ENCODE measurements around the gene OPCML. TPM values are rescaled to one million over a fixed set of nuclear protein-coding genes. Genes with fewer than 3 reads are reported as not detected.

OPCML gene
- total RNA-seq, 1 experiment from 2014 or later = not detected

DNA sequence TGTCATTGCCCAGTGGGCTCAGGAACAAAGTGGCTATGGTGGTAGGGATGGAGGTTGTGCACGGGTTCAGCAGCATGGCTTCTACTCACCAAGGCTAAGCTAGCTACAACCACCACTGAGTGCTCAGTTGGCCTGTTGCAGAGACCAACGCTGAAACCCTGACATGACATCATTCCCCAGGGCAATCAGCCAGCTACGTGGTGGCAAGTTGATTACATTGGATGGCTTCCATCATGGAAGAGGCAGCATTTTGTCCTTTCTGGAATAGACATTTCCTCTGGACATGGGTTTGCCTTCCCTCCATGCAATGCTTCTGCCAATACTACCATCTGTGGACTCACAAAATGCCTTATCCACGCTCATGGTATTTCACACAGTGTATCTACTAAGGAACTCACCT lies 634.3 kb downstream of the OPCML start:
- BruUV-seq (replicated peaks) = no TSS peak
- no peak overlapping the region for H2AFZ ChIP-seq
- ChIA-PET POLR2A (ENCODE audit: unreplicated experiment) (no interaction called here), CTCF (no interaction called here)
- H3K27ac ChIP-seq = no peak overlapping the region
- intact Hi-C loops (cut with micrococcal nuclease; ENCODE audit: unreplicated experiment) = no loop called here
- H3K9me3 ChIP-seq (ENCODE audit: insufficient read depth, low read depth) = no peaks in the 10 kb centered on the region
- no peak overlapping the region for H3K4me3 ChIP-seq
- no peaks in the 10 kb centered on the region for H3K79me2 ChIP-seq (ENCODE audit: low read depth)
- no peaks in the 10 kb centered on the region for H3K4me1 ChIP-seq (replicated peaks; ENCODE audit: insufficient read depth)
- H3K36me3 ChIP-seq (ENCODE audit: low read depth) = no peaks in the 10 kb centered on the region
- H3K27me3 ChIP-seq (ENCODE audit: insufficient read depth, low read depth) = no peaks in the 10 kb centered on the region
- DNase-seq = no peak
- TF ChIP-seq, protein P1, sequence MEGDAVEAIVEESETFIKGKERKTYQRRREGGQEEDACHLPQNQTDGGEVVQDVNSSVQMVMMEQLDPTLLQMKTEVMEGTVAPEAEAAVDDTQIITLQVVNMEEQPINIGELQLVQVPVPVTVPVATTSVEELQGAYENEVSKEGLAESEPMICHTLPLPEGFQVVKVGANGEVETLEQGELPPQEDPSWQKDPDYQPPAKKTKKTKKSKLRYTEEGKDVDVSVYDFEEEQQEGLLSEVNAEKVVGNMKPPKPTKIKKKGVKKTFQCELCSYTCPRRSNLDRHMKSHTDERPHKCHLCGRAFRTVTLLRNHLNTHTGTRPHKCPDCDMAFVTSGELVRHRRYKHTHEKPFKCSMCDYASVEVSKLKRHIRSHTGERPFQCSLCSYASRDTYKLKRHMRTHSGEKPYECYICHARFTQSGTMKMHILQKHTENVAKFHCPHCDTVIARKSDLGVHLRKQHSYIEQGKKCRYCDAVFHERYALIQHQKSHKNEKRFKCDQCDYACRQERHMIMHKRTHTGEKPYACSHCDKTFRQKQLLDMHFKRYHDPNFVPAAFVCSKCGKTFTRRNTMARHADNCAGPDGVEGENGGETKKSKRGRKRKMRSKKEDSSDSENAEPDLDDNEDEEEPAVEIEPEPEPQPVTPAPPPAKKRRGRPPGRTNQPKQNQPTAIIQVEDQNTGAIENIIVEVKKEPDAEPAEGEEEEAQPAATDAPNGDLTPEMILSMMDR (conservative IDR thresholded peaks at IDR 0.05) = no peak
- no peak for TF ChIP-seq EZH2 (IDR thresholded peaks at IDR 0.05; ENCODE audit: low read depth)
- H3K9me2 ChIP-seq (ENCODE audit: insufficient read depth) = no peaks in the 10 kb centered on the region
- no peak overlapping the region for H3K4me2 ChIP-seq
- no peaks in the 10 kb centered on the region for H4K20me1 ChIP-seq (ENCODE audit: insufficient read depth)
- H3F3A ChIP-seq (ENCODE audit: insufficient read depth, low read depth) = no peaks in the 10 kb centered on the region

DNA sequence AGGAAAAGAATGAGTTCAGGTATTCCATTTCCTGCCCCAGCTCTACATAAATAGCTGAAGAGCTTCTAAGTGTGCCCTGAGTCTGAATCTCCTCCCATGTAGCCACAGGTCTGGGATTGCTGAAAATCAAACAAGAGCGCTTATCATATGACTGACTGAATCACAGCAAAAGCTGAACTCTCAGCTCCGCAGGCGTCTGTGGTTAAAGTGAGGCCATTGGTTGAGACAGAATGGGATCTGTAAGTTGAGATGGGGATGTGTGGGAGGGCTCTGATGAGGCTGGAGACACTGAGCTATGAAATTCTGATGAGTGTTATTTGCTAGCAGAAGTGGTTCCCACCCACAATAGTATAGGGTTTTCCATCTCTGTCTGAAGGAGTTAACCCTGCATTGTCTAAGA lies 637.0 kb downstream of the OPCML start:
- Histone ChIP-seq H3K4me3 (no peak overlapping the region), H3K9me2 (ENCODE audit: insufficient read depth) (no peaks in the 10 kb centered on the region), H2AFZ (no peak overlapping the region), H3K9me3 (ENCODE audit: insufficient read depth, low read depth) (no peaks in the 10 kb centered on the region), H3K27ac (no peak overlapping the region), H3K4me1 (replicated peaks; ENCODE audit: insufficient read depth) (no peaks in the 10 kb centered on the region), H3F3A (ENCODE audit: insufficient read depth, low read depth) (no peaks in the 10 kb centered on the region), H4K20me1 (ENCODE audit: insufficient read depth) (no peaks in the 10 kb centered on the region), H3K36me3 (ENCODE audit: low read depth) (no peaks in the 10 kb centered on the region), H3K4me2 (no peak overlapping the region), H3K27me3 (ENCODE audit: insufficient read depth, low read depth) (0 out of 2 replicates have a peak, but pooled peaks cover 11% of the 10 kb centered on the region), H3K79me2 (ENCODE audit: low read depth) (no peaks in the 10 kb centered on the region)
- POLR2A ChIA-PET (ENCODE audit: unreplicated experiment) = no interaction called here
- CTCF ChIA-PET = no interaction called here
- no peak for TF ChIP-seq EZH2 (IDR thresholded peaks at IDR 0.05; ENCODE audit: low read depth)
- TF ChIP-seq, protein P1 (conservative IDR thresholded peaks at IDR 0.05) = no peak
- no TSS peak for BruUV-seq (replicated peaks)
- DNase-seq = no peak
- intact Hi-C loops (cut with micrococcal nuclease; ENCODE audit: unreplicated experiment) = no loop called here

DNA sequence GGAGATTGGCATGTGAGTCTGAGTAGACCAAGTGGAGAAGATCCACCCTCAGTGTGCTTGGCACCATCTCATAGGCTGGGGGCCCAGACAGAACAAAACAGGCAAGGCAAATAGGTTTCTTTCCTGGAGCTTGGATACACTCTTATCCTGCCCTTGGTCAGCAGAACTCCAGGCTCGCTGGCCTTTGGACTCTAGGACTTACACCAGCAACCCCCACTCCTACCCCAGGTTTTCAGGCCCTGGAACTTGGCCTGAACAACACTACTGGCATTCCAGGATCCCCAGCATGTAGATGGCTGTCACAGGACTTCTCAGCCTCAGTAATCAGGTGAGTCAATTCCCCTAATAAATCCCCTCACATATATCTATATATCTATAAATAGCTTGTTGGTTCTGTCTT lies 637.7 kb downstream of the OPCML start:
- Histone ChIP-seq H4K20me1 (ENCODE audit: insufficient read depth) (no peaks in the 10 kb centered on the region), H3K9me3 (ENCODE audit: insufficient read depth, low read depth) (no peaks in the 10 kb centered on the region), H3F3A (ENCODE audit: insufficient read depth, low read depth) (no peaks in the 10 kb centered on the region), H3K4me1 (replicated peaks; ENCODE audit: insufficient read depth) (no peaks in the 10 kb centered on the region), H3K4me3 (no peak overlapping the region), H3K9me2 (ENCODE audit: insufficient read depth) (no peaks in the 10 kb centered on the region), H3K27ac (no peak overlapping the region), H2AFZ (no peak overlapping the region), H3K4me2 (no peak overlapping the region), H3K27me3 (ENCODE audit: insufficient read depth, low read depth) (0 out of 2 replicates have a peak, but pooled peaks cover 11% of the 10 kb centered on the region), H3K36me3 (ENCODE audit: low read depth) (no peaks in the 10 kb centered on the region), H3K79me2 (ENCODE audit: low read depth) (no peaks in the 10 kb centered on the region)
- intact Hi-C loops (cut with micrococcal nuclease; ENCODE audit: unreplicated experiment) = no loop called here
- BruUV-seq (replicated peaks) = no TSS peak
- DNase-seq = no peak
- POLR2A ChIA-PET (ENCODE audit: unreplicated experiment) = no interaction called here
- no peak for TF ChIP-seq EZH2 (IDR thresholded peaks at IDR 0.05; ENCODE audit: low read depth)
- TF ChIP-seq, protein P1 (conservative IDR thresholded peaks at IDR 0.05) = no peak
- CTCF ChIA-PET = no interaction called here

Measured in PC-9 (cell line).